NCI-H2107 treated with DMSO at 0.1 percent for 48 hours (cell line): ENCODE data around the gene COL20A1.
"Not testable (repeated sequence)": the region's sequence is repeated elsewhere in the genome, so short reads cannot be mapped to it uniquely, and the experiment has no call there.

Source experiments
- DNase-seq: peaks from one replicate; lab custom pipeline; 2025; ENCODE audit not compliant: unreplicated experiment; lab: John Stamatoyannopoulos, UW

COL20A1 gene

GRCh38 chr20:63290136-63290676, 2.8 kb upstream of the COL20A1 start:
- no peak for DNase-seq

- DNase-seq: peak; percentile 21
Observed at GRCh38 chr20:63290677-63291472, 2.1 kb upstream of the COL20A1 start.

- DNase-seq: no peak
Observed at GRCh38 chr20:63291811-63292210, 1.2 kb upstream of the COL20A1 start.

GRCh38 chr20:63292292-63292701, 689 bp upstream of the COL20A1 start:
- no peak for DNase-seq

- no peak for DNase-seq
Observed at GRCh38 chr20:63293456-63293855, 470 bp downstream of the COL20A1 start.

GRCh38 chr20:63293871-63294535, 1.0 kb downstream of the COL20A1 start:
- DNase-seq: no peak

GRCh38 chr20:63294536-63294900, 1.5 kb downstream of the COL20A1 start:
- no peak for DNase-seq

GRCh38 chr20:63295018-63295417, 2.0 kb downstream of the COL20A1 start:
- DNase-seq: no peak

- no peak for DNase-seq
Observed at GRCh38 chr20:63295422-63295821, 2.4 kb downstream of the COL20A1 start.

GRCh38 chr20:63295846-63296245, 2.9 kb downstream of the COL20A1 start:
- no peak for DNase-seq

- no peak for DNase-seq
Observed at GRCh38 chr20:63296531-63297299, 3.7 kb downstream of the COL20A1 start.

- no peak for DNase-seq
Observed at GRCh38 chr20:63297371-63297781, 4.4 kb downstream of the COL20A1 start.

GRCh38 chr20:63297796-63298572, 5.0 kb downstream of the COL20A1 start:
- DNase-seq: no peak

- DNase-seq: no peak
Observed at GRCh38 chr20:63298731-63299312, 5.8 kb downstream of the COL20A1 start.

GRCh38 chr20:63301671-63302070, 8.7 kb downstream of the COL20A1 start:
- no peak for DNase-seq

GRCh38 chr20:63303095-63303666, 10.2 kb downstream of the COL20A1 start:
- DNase-seq: no peak

- no peak for DNase-seq
Observed at GRCh38 chr20:63305393-63305792, 12.4 kb downstream of the COL20A1 start.

GRCh38 chr20:63305933-63306672, 13.1 kb downstream of the COL20A1 start:
- not testable (repeated sequence) for DNase-seq
